ENCODE measurements around the gene TMTC4.

TMTC4 gene

GRCh38 chr13:100668408-100668807 lies 6.2 kb downstream of the TMTC4 start:
- DNase-seq: no peak

- no peak for DNase-seq
Observed at GRCh38 chr13:100667894-100668293, 6.7 kb downstream of the TMTC4 start.

- DNase-seq: peak in 5 of 56 donors; percentile 14 to 47 (median 27)
Observed at GRCh38 chr13:100666124-100666523, 8.5 kb downstream of the TMTC4 start.

GRCh38 chr13:100665403-100665802 lies 9.2 kb downstream of the TMTC4 start:
- no peak for DNase-seq

GRCh38 chr13:100664171-100664900 lies 10.3 kb downstream of the TMTC4 start:
- no peak for DNase-seq

- DNase-seq: no peak
Observed at GRCh38 chr13:100662468-100663211, 12.0 kb downstream of the TMTC4 start.

GRCh38 chr13:100660761-100661160 lies 13.8 kb downstream of the TMTC4 start:
- DNase-seq: no peak

- no peak for DNase-seq
Observed at GRCh38 chr13:100659578-100659977, 15.0 kb downstream of the TMTC4 start.

GRCh38 chr13:100658363-100658762 lies 16.2 kb downstream of the TMTC4 start:
- peak in 1 of 56 donors; percentile 43 for DNase-seq

GRCh38 chr13:100657881-100658315 lies 16.7 kb downstream of the TMTC4 start:
- peak in 51 of 56 donors; percentile 13 to 88 (median 74) for DNase-seq

GRCh38 chr13:100652510-100652909 lies 22.1 kb downstream of the TMTC4 start:
- no peak for DNase-seq

GRCh38 chr13:100650326-100650725 lies 24.3 kb downstream of the TMTC4 start:
- peak in 54 of 56 donors; percentile 33 to 96 (median 80) for DNase-seq

GRCh38 chr13:100648354-100648753 lies 26.2 kb downstream of the TMTC4 start:
- no peak for DNase-seq

GRCh38 chr13:100646871-100647270 lies 27.7 kb downstream of the TMTC4 start:
- DNase-seq: peak in 5 of 56 donors; percentile 17 to 35 (median 24)

GRCh38 chr13:100646030-100646673 lies 28.4 kb downstream of the TMTC4 start:
- DNase-seq: peak in 43 of 56 donors; percentile 11 to 80 (median 47)

GRCh38 chr13:100645382-100645781 lies 29.2 kb downstream of the TMTC4 start:
- no peak for DNase-seq

GRCh38 chr13:100644371-100644770 lies 30.2 kb downstream of the TMTC4 start:
- no peak for DNase-seq

- DNase-seq: no peak
Observed at GRCh38 chr13:100637796-100638195, 36.8 kb downstream of the TMTC4 start.

- no peak for DNase-seq
Observed at GRCh38 chr13:100637380-100637779, 37.2 kb downstream of the TMTC4 start.

GRCh38 chr13:100636441-100636840 lies 38.2 kb downstream of the TMTC4 start:
- peak in 47 of 56 donors; percentile 4 to 76 (median 48) for DNase-seq

GRCh38 chr13:100636004-100636403 lies 38.6 kb downstream of the TMTC4 start:
- DNase-seq: no peak

GRCh38 chr13:100634696-100635095 lies 39.9 kb downstream of the TMTC4 start:
- DNase-seq: peak in 1 of 56 donors; percentile 19

All from nucleus accumbens (tissue), 56 donors.